ENCODE data around the gene RBFOX2.
"Not testable (repeated sequence)": the region's sequence is repeated elsewhere in the genome, so short reads cannot be mapped to it uniquely, and the experiment has no call there.

The RBFOX2 gene

GRCh38 chr22:35736166-35736565 is 292.5 kb downstream of the RBFOX2 start:
- DNase-seq (ENCODE audit: low spot score): no peak

- no peak for DNase-seq (ENCODE audit: low spot score)
Measured at GRCh38 chr22:35735542-35735941, 293.1 kb downstream of the RBFOX2 start.

- no peak for DNase-seq (ENCODE audit: low spot score)
Measured at GRCh38 chr22:35734517-35734827, 294.2 kb downstream of the RBFOX2 start.

- no peak for DNase-seq (ENCODE audit: low spot score)
Measured at GRCh38 chr22:35733791-35734516, 294.7 kb downstream of the RBFOX2 start.

GRCh38 chr22:35733036-35733435 is 295.6 kb downstream of the RBFOX2 start:
- no peak for DNase-seq (ENCODE audit: low spot score)

- DNase-seq (ENCODE audit: low spot score): no peak
Measured at GRCh38 chr22:35732116-35732515, 296.5 kb downstream of the RBFOX2 start.

- no peak for DNase-seq (ENCODE audit: low spot score)
Measured at GRCh38 chr22:35731321-35731720, 297.3 kb downstream of the RBFOX2 start.

- no peak for DNase-seq (ENCODE audit: low spot score)
Measured at GRCh38 chr22:35729309-35729698, 299.3 kb downstream of the RBFOX2 start.

GRCh38 chr22:35728639-35729308 is 299.9 kb downstream of the RBFOX2 start:
- DNase-seq (ENCODE audit: low spot score): no peak

- DNase-seq (ENCODE audit: low spot score): no peak
Measured at GRCh38 chr22:35727436-35727835, 301.2 kb downstream of the RBFOX2 start.

- no peak for DNase-seq (ENCODE audit: low spot score)
Measured at GRCh38 chr22:35726933-35727332, 301.7 kb downstream of the RBFOX2 start.

- DNase-seq (ENCODE audit: low spot score): no peak
Measured at GRCh38 chr22:35726398-35726797, 302.2 kb downstream of the RBFOX2 start.

- no peak for DNase-seq (ENCODE audit: low spot score)
Measured at GRCh38 chr22:35725521-35725920, 303.1 kb downstream of the RBFOX2 start.

GRCh38 chr22:35721960-35722359 is 306.7 kb downstream of the RBFOX2 start:
- DNase-seq (ENCODE audit: low spot score): no peak

GRCh38 chr22:35719212-35719875 is 309.3 kb downstream of the RBFOX2 start:
- DNase-seq (ENCODE audit: low spot score): no peak

- no peak for DNase-seq (ENCODE audit: low spot score)
Measured at GRCh38 chr22:35717572-35717971, 311.1 kb downstream of the RBFOX2 start, which contains the start of gene APOL5. TSS of gene APOL5 (plus strand) at chr22:35717872. CDS start at chr22:35717872, 0 bp downstream.

GRCh38 chr22:35712672-35713071 is 316.0 kb downstream of the RBFOX2 start:
- no peak for DNase-seq (ENCODE audit: low spot score)

GRCh38 chr22:35711336-35711735 is 317.3 kb downstream of the RBFOX2 start:
- DNase-seq (ENCODE audit: low spot score): no peak

GRCh38 chr22:35708917-35709316 is 319.7 kb downstream of the RBFOX2 start:
- DNase-seq (ENCODE audit: low spot score): no peak

- DNase-seq (ENCODE audit: low spot score): no peak
Measured at GRCh38 chr22:35708453-35708852, 320.2 kb downstream of the RBFOX2 start.

GRCh38 chr22:35705141-35705540 is 323.5 kb downstream of the RBFOX2 start:
- DNase-seq (ENCODE audit: low spot score): peak; percentile 68

GRCh38 chr22:35703861-35704584 is 324.6 kb downstream of the RBFOX2 start:
- no peak for DNase-seq (ENCODE audit: low spot score)

- not testable (repeated sequence) for DNase-seq (ENCODE audit: low spot score)
Measured at GRCh38 chr22:35699852-35700251, 328.8 kb downstream of the RBFOX2 start.
